ENCODE data around the gene DONSON.

DONSON gene

DNA sequence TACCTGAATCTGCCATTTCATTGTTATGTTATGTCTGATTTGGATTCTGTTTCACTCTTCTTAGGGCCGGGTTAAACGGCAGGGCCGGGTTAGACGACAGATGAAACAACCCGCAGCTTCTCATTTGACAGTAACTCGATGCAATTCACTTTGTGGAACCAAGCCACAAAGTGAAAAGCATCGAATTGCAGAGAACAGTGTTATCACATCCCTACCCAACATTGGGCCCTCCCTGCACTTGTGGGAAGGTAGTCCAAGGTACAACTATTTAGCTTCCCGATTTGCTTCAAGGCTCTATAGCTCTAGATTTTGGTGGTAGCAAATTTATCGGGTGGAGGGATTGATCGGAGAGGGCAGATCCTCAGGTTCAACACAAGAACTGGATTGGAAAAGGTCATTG lies 28.7 kb downstream of the DONSON start:
- H3K9me3 Mint-ChIP-seq, result peaks cover 7% of the 10 kb centered on the region

DNA sequence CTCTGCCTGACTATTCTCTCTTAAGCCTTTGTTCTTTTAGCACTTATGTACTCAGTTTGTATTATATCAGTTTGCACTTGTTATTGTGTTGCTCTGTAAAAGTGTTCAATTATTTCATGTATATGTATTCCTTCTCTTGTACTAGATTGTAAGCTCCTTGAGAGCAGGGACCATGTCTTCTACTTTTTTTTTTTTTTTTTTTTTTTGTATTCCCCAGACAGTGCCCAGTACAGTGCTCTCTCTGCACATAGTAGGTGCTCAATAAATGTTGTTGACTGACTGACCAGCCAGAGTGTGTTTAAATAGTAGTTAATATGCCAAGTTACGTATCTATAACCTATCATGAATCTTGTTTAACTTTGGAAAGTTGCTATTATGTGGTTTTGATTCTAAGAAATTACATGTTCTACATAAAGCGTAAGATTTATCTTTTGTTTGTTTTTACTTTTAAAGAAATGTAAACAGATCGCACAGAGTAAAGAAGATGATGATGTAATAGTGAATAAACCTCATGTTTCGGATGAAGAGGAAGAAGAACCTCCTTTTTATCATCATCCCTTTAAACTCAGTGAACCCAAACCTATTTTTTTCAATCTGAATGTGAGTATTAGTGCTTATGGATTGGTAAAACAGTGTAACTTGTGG lies 29.6 kb downstream of the DONSON start:
- no peak for DNase-seq
- Mint-ChIP-seq H3K4me1 (peaks cover 7% of the 10 kb centered on the region), H3K36me3 (ENCODE audit: low read depth) (peaks cover 89% of the 10 kb centered on the region), H3K9me3 (peaks cover 14% of the 10 kb centered on the region), H3K27me3 (ENCODE audit: low read depth, poor library complexity) (peaks cover 7% of the 10 kb centered on the region), H3K4me3 (no peak overlapping the region), H3K27ac (peak overlapping the region; percentile 21)
- TF ChIP-seq, protein P1, sequence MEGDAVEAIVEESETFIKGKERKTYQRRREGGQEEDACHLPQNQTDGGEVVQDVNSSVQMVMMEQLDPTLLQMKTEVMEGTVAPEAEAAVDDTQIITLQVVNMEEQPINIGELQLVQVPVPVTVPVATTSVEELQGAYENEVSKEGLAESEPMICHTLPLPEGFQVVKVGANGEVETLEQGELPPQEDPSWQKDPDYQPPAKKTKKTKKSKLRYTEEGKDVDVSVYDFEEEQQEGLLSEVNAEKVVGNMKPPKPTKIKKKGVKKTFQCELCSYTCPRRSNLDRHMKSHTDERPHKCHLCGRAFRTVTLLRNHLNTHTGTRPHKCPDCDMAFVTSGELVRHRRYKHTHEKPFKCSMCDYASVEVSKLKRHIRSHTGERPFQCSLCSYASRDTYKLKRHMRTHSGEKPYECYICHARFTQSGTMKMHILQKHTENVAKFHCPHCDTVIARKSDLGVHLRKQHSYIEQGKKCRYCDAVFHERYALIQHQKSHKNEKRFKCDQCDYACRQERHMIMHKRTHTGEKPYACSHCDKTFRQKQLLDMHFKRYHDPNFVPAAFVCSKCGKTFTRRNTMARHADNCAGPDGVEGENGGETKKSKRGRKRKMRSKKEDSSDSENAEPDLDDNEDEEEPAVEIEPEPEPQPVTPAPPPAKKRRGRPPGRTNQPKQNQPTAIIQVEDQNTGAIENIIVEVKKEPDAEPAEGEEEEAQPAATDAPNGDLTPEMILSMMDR (IDR thresholded peaks at IDR 0.05), result no peak

More for the DNA sequence above, 28.7 kb downstream of the DONSON start:
- H3K27me3 Mint-ChIP-seq (ENCODE audit: low read depth, poor library complexity), result peaks cover 3% of the 10 kb centered on the region
- H3K4me3 Mint-ChIP-seq, result no peak overlapping the region
- DNase-seq, result no peak
- TF ChIP-seq, protein P1 (IDR thresholded peaks at IDR 0.05), result no peak
- peak overlapping the region; percentile 72 for H3K27ac Mint-ChIP-seq
- peaks cover 80% of the 10 kb centered on the region for H3K36me3 Mint-ChIP-seq (ENCODE audit: low read depth)
- peaks cover under 1% of the 10 kb centered on the region for H3K4me1 Mint-ChIP-seq

DNA sequence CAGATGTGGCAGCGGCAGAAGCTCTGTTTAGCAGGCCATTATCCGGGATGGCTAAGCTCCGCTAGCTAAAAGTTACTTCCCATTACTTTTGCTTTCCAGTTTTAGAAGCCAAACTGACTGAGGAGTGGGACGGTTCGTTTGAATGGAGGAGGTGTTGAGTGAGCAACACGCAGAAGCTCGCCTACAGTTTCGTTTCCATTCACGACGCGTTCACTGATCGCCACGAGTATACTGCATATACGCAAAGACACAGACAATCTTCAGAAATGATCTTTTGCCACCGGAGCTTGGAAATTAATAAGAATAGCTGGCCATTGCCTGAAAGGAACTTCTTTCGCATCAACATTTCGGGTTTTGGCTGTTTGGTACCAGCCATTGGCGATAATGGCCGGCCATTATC lies 31.0 kb downstream of the DONSON start:
- peaks cover 18% of the 10 kb centered on the region for H3K9me3 Mint-ChIP-seq
- peaks cover 94% of the 10 kb centered on the region for H3K36me3 Mint-ChIP-seq (ENCODE audit: low read depth)
- no peak for DNase-seq
- peaks cover 7% of the 10 kb centered on the region for H3K27me3 Mint-ChIP-seq (ENCODE audit: low read depth, poor library complexity)
- H3K4me1 Mint-ChIP-seq, result peaks cover 7% of the 10 kb centered on the region
- no peak overlapping the region for H3K4me3 Mint-ChIP-seq
- TF ChIP-seq, protein P1 (IDR thresholded peaks at IDR 0.05), result no peak
- H3K27ac Mint-ChIP-seq, result no peak overlapping the region

DNA sequence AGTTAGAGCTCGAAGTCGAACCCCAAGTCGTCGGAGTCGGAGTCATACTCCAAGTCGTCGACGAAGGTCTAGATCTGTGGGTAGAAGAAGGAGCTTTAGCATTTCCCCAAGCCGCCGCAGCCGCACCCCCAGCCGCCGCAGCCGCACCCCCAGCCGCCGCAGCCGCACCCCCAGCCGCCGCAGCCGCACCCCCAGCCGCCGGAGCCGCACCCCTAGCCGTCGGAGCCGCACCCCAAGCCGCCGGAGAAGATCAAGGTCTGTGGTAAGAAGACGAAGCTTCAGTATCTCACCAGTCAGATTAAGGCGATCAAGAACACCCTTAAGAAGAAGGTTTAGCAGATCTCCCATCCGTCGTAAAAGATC lies 33.5 kb downstream of the DONSON start:
- H3K4me1 Mint-ChIP-seq, result peaks cover 7% of the 10 kb centered on the region
- TF ChIP-seq, protein P1 (IDR thresholded peaks at IDR 0.05), result no peak
- peaks cover 27% of the 10 kb centered on the region for H3K9me3 Mint-ChIP-seq
- DNase-seq, result no peak
- peaks cover 7% of the 10 kb centered on the region for H3K27me3 Mint-ChIP-seq (ENCODE audit: low read depth, poor library complexity)
- no peak overlapping the region for H3K4me3 Mint-ChIP-seq
- peaks cover 100% of the 10 kb centered on the region for H3K36me3 Mint-ChIP-seq (ENCODE audit: low read depth)
- H3K27ac Mint-ChIP-seq, result no peak overlapping the region

DNA sequence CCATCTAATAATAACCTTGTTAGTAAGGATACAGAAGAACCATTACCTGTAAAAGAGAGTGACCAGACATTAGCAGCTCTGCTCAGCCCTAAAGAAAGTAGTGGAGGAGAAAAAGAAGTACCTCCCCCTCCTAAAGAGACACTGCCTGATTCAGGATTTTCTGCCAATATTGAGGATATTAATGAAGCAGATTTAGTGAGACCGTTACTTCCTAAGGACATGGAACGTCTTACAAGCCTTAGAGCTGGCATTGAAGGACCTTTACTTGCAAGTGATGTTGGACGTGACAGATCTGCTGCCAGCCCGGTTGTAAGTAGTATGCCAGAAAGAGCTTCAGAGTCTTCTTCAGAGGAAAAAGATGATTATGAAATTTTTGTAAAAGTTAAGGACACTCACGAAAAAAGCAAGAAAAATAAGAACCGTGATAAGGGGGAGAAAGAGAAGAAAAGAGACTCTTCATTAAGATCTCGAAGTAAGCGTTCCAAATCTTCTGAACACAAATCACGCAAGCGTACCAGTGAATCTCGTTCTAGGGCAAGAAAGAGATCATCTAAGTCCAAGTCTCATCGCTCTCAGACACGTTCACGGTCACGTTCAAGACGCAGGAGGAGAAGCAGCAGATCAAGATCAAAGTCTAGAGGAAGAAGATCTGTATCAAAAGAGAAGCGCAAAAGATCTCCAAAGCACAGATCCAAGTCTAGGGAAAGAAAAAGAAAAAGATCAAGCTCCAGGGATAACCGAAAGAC lies 34.1 kb downstream of the DONSON start:
- peaks cover 31% of the 10 kb centered on the region for H3K9me3 Mint-ChIP-seq
- H3K36me3 Mint-ChIP-seq (ENCODE audit: low read depth), result peaks cover 100% of the 10 kb centered on the region
- H3K27me3 Mint-ChIP-seq (ENCODE audit: low read depth, poor library complexity), result peaks cover 4% of the 10 kb centered on the region
- H3K4me1 Mint-ChIP-seq, result peaks cover 7% of the 10 kb centered on the region
- peak overlapping the region; percentile 93 for H3K27ac Mint-ChIP-seq
- no peak overlapping the region for H3K4me3 Mint-ChIP-seq
- TF ChIP-seq, protein P1 (IDR thresholded peaks at IDR 0.05), result no peak
- no peak for DNase-seq
